Uterus (tissue), 2 donors: ENCODE results near the gene PAN2.

Experiments
- POLR2A ChIP-seq, 2 donors: fragments of 450-650 bp; IDR thresholded peaks; one replicate each; pipeline ENCODE4 v1.6.1; 2016; ENCODE audit warnings: antibody characterized with exemption in 2 of 2, mild to moderate bottlenecking in 1 of 2, moderate library complexity in 1 of 2
- TF ChIP-seq, protein P1 (sequence below), 4 experiments: fragments of 200-600 bp in 2 of 4; fragments of 450-650 bp in 2 of 4; sonication (generic) in 2 of 4; IDR thresholded peaks; one replicate each; pipeline ENCODE4 v1.5.1; 2016 to 2019; ENCODE audit warnings: antibody characterized with exemption in 4 of 4, mild to moderate bottlenecking in 2 of 4, moderate library complexity in 1 of 4

- TF ChIP-seq POLR2A (IDR thresholded peaks at IDR 0.05), result no peak
- TF ChIP-seq, protein P1, sequence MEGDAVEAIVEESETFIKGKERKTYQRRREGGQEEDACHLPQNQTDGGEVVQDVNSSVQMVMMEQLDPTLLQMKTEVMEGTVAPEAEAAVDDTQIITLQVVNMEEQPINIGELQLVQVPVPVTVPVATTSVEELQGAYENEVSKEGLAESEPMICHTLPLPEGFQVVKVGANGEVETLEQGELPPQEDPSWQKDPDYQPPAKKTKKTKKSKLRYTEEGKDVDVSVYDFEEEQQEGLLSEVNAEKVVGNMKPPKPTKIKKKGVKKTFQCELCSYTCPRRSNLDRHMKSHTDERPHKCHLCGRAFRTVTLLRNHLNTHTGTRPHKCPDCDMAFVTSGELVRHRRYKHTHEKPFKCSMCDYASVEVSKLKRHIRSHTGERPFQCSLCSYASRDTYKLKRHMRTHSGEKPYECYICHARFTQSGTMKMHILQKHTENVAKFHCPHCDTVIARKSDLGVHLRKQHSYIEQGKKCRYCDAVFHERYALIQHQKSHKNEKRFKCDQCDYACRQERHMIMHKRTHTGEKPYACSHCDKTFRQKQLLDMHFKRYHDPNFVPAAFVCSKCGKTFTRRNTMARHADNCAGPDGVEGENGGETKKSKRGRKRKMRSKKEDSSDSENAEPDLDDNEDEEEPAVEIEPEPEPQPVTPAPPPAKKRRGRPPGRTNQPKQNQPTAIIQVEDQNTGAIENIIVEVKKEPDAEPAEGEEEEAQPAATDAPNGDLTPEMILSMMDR (IDR thresholded peaks at IDR 0.05), result no peak
Observed at GRCh38 chr12:56288705-56289387, 45.0 kb downstream of the PAN2 start.
